Lower lobe of right lung (tissue), 2 donors: Measurements from ENCODE around the gene HSD17B12. TPM values are rescaled to one million over a fixed set of nuclear protein-coding genes. Genes with fewer than 3 reads are reported as not detected.

Source experiments
- ATAC-seq, 2 donors: fragments of 200-7000 bp; cut with Tn5 transposase; one replicate each; pipeline ENCODE4 v1.9.1; 2020 to 2022; ENCODE audit warnings: mild to moderate bottlenecking in 2 of 2, moderate library complexity in 2 of 2
- DNase-seq: peaks from one replicate; pipeline ENCODE4 v3.0.0-alpha.2; 2020
- H3K27ac ChIP-seq: fragments of 200-600 bp; one replicate; pipeline ENCODE4 v1.8.0; 2022
- H3K27me3 ChIP-seq: fragments of 200-600 bp; one replicate; pipeline ENCODE4 v1.8.0; 2022; ENCODE audit warnings: low read depth
- H3K36me3 ChIP-seq: fragments of 200-600 bp; one replicate; pipeline ENCODE4 v1.8.0; 2022; ENCODE audit warnings: mild to moderate bottlenecking
- H3K4me1 ChIP-seq: fragments of 200-600 bp; one replicate; pipeline ENCODE4 v1.8.0; 2022
- H3K4me3 ChIP-seq: fragments of 200-600 bp; one replicate; pipeline ENCODE4 v1.8.0; 2022; ENCODE audit warnings: mild to moderate bottlenecking
- H3K9me3 ChIP-seq: fragments of 200-600 bp; one replicate; pipeline ENCODE4 v1.8.0; 2022
- CTCF ChIP-seq: fragments of 200-600 bp; IDR thresholded peaks from one replicate; pipeline ENCODE4 v1.8.0; 2022; ENCODE audit warnings: antibody characterized with exemption, mild to moderate bottlenecking
- intact Hi-C: fragments of 100-400 bp; cut with DNase I; formaldehyde crosslinking; loops from one replicate; pipeline ENCODE4 v1.11.0; 2022
- total RNA-seq: library from RNA; stranded (reverse); fragmentation: NEBNext Ultra II Directional; extraction: Animal tissue kit (Norgen Biotek cat#: 25700); gene quantifications from one replicate; pipeline ENCODE4 v1.2.1, GENCODE V29; 2021
- donor health status: DM: no; HTN: yes; CAD: no; lungs with severe emphysema.

Gene HSD17B12
- total RNA-seq, 1 donor from 2014 or later = 101 TPM

DNA sequence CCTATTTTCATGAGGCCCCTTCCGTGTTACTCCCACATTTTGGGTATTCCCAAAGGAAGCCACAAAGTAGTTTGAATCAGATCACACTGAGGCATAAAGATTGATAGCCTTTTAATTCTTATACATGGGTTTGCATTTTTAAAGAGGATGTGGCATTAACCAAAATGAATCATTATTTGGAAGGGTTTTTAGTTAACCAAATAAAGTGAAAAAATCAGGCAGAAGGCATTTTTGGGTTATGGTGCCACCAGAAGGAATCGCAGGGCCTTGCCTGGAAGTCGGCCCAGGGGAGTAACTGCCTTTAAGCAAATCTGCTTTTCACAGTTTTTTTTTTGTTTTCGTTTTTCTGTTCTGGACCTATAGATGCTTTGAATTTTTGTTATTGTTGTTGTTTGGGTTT, 55.4 kb downstream of the HSD17B12 start:
- no peak for TF ChIP-seq CTCF
- H3K27me3 ChIP-seq = no peaks in the 10 kb centered on the region
- no peak overlapping the region for H3K4me3 ChIP-seq
- DNase-seq = no peak
- no peak overlapping the region for H3K27ac ChIP-seq
- no peak for ATAC-seq
- H3K4me1 ChIP-seq = peaks cover 31% of the 10 kb centered on the region
- H3K36me3 ChIP-seq = no peaks in the 10 kb centered on the region
- intact Hi-C loops = no loop called here
- H3K9me3 ChIP-seq = no peaks in the 10 kb centered on the region

- intact Hi-C loops = no loop called here
- no peak for TF ChIP-seq CTCF
- Histone ChIP-seq H3K4me1 (peaks cover 31% of the 10 kb centered on the region), H3K9me3 (no peaks in the 10 kb centered on the region), H3K27me3 (no peaks in the 10 kb centered on the region), H3K4me3 (no peak overlapping the region), H3K36me3 (no peaks in the 10 kb centered on the region), H3K27ac (no peak overlapping the region)
- ATAC-seq = no peak
- no peak for DNase-seq
Measured at GRCh38 chr11:43736502-43737200, 56.1 kb downstream of the HSD17B12 start.

- no peak for DNase-seq
- intact Hi-C loops = no loop called here
- no peak for ATAC-seq
- Histone ChIP-seq H3K4me1 (peaks cover 31% of the 10 kb centered on the region), H3K36me3 (no peaks in the 10 kb centered on the region), H3K9me3 (no peaks in the 10 kb centered on the region), H3K27ac (no peak overlapping the region), H3K4me3 (no peak overlapping the region), H3K27me3 (no peaks in the 10 kb centered on the region)
- no peak for TF ChIP-seq CTCF
Measured at GRCh38 chr11:43737201-43737590, 56.7 kb downstream of the HSD17B12 start.

DNA sequence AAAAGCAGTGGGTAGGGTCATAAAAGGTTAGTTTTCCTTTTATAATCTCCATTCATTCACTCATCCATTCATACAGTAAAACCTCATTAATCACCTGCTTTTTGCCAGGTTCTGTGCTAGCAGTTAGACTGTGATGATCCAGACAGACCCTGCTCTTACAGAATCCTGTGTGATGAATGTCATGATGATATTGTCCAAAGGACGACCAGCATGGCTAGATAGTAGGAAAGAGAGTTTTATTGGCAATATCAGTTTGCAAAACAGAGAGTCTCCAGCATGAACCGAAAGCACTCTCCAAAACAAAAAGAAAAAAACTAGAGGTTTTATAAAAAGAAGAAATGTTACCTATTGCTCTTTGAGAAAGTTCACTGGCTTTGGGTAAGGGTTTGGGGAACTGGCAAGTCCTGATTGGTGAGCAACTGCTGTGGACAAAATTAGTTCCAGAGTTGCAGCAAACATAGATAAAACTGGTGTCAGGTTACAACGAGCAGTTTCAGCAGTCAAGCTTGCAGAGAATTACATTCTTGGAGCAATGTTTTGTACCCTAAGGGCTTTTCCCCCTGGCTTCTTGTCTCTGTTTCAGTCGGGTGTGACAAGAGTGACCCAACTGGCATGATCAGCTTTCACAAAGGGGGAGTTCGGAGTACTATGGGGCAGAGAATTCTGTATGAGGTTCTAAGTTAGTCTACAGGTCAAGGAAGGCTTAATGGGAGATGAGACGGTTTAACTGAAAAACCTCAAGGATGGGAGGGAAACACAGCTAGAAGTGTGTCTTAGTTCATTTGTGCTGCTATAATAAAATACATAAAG, 58.3 kb downstream of the HSD17B12 start:
- ATAC-seq = peak; percentile 46 to 51
- intact Hi-C loops = no loop called here

GRCh38 chr11:43746670-43747069, 66.1 kb downstream of the HSD17B12 start:
- intact Hi-C loops = no loop called here
- Histone ChIP-seq H3K27me3 (no peaks in the 10 kb centered on the region), H3K27ac (no peak overlapping the region), H3K36me3 (peaks cover 4% of the 10 kb centered on the region), H3K9me3 (peaks cover 4% of the 10 kb centered on the region), H3K4me1 (no peaks in the 10 kb centered on the region), H3K4me3 (no peak overlapping the region)
- no peak for ATAC-seq
- no peak for DNase-seq
- TF ChIP-seq CTCF = no peak

More for the DNA sequence above, 58.3 kb downstream of the HSD17B12 start:
- Histone ChIP-seq H3K4me1 (peaks cover 31% of the 10 kb centered on the region), H3K9me3 (no peaks in the 10 kb centered on the region), H3K36me3 (peaks cover 4% of the 10 kb centered on the region), H3K4me3 (no peak overlapping the region), H3K27me3 (no peaks in the 10 kb centered on the region), H3K27ac (no peak overlapping the region)
- TF ChIP-seq CTCF = no peak
- no peak for DNase-seq
